ENCODE measurements around the gene DGKE. TPM values are rescaled to one million over a fixed set of nuclear protein-coding genes. Genes with fewer than 3 reads are reported as not detected.

DGKE gene
- 9.4 and 17.7 TPM in 2 replicates for total RNA-seq

DNA sequence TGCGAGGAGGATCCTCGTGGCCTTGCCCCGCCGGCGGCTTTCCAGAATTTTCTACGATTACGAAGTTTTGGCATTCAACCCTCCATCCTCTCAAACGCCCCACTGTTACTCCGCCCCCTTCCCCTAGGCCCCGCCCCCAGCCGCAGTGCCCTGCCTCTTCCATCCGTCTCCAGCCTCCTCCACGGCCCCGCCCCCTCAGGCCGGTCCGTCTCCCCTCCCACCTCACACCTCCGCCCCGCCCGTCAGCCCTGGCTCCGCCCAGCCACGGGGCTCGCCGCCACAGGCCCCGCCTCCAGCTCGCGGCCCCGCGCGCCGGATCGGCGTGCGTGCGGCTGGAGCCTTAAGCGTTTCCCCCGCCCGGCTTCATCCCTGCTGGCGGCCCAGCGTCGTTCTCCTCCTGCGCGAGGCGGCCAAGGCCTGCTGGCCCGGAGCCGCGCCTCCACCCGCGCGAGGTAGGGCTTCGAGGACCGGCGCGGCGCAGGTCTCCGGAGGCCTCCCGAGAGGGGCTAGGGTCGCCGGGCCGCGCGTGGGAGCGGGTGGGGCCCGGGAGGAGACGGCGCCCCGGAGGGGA, at the start of gene DGKE, which contains the start of gene C17orf67:
DGKE (plus strand) TSS at position 343 of the 571 bp plus-strand sequence. CDS start 645 bp downstream, outside the sequence.
C17orf67 (minus strand) TSS at position 112 of the 571 bp plus-strand sequence. CDS start 18,110 bp downstream, outside the sequence.

DNA sequence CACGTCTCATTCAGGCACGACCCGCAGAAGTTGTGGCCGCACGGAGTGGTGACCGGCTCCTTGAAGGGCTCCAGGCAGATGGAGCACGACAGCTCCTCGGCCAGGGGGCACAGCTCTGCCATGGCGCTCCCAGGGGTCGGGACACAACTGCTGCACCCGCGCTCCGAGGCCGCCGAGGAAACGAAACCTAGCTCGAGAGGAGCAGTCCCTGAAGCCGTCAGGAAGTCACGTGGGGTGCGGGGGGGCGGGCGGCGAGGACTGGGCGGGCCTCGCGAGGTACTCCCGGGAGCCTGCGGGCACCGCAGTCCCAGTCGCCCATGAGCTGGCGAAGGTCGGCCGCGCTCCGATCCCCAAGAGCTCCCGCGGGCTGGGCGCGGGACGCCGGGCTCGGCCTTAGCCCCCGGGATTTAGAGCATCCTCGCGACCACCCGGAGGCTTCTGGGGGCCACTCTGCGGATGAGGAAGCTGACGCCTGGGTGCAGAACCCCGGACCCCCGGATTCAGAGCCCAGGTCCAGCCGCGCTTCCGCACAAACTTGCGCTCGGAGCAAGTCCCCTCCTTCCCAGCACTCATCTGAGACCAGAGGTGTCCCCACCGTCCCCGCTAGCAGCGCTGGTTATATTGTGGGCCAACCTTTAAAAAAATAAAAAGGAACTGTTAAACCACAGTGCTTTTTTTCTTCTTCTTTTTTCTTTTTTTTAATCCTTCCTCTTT, 80.1 kb downstream of the DGKE start, which contains the start of gene TRIM25:
TRIM25 (minus strand) TSS at position 183 of the 714 bp plus-strand sequence; CDS start at position 122, 61 bp downstream.

Other genes with a start within 250 kb of the DGKE start
- gene NOG, start 240.5 kb upstream of the DGKE start, total RNA-seq: 1.6 TPM in 2 replicates
- 1.8 and 3.3 TPM in 2 replicates for gene C17orf67, start 231 bp upstream of the DGKE start, total RNA-seq
- 24.8 and 47.3 TPM in 2 replicates for gene TRIM25, start 79.9 kb downstream of the DGKE start, total RNA-seq
- 10.0 and 17.1 TPM in 2 replicates for gene COIL, start 126.9 kb downstream of the DGKE start, total RNA-seq
- 29.5 and 31.4 TPM in 2 replicates for gene SCPEP1, start 144.0 kb downstream of the DGKE start, total RNA-seq

All from bladder microvascular endothelial cell (primary cell).